Pancreas (tissue), 10 donors: ENCODE results near the gene RBBP5. TPM values are rescaled to one million over a fixed set of nuclear protein-coding genes. Genes with fewer than 3 reads are reported as not detected.

Experiments used
- ATAC-seq, 4 donors: fragments of 200-7000 bp; cut with Tn5 transposase; one replicate each; pipeline versions ENCODE4 v1.8.0 to v1.9.1; 2020; ENCODE audit warnings: mild to moderate bottlenecking in 4 of 4, moderate library complexity in 4 of 4
- DNase-seq, 6 donors: peaks; one replicate each; pipeline ENCODE4 v3.0.0-alpha.2; 2020
- FAIRE-seq: peaks from 2 replicates; lab custom pipeline; 2012; peaks lifted over from hg19 to GRCh38; lab: Jason Lieb, UNC
- H3K27ac ChIP-seq, 4 donors: fragments of 200-600 bp; sonication (generic); 1 replicate in 3 of 4; 2 replicates in 1 of 4; pipeline versions ENCODE4 v1.5.0 to v1.8.0; 2020
- H3K27me3 ChIP-seq, 4 donors: fragments of 200-600 bp; one replicate each; pipeline ENCODE4 v1.8.0; 2021
- H3K36me3 ChIP-seq, 3 donors: fragments of 200-600 bp; sonication (generic) in 1 of 3; one replicate each; pipeline versions ENCODE4 v1.5.0 to v1.8.0; 2020 to 2021
- H3K4me1 ChIP-seq, 3 donors: fragments of 200-600 bp; one replicate each; pipeline ENCODE4 v1.8.0; 2021
- H3K4me3 ChIP-seq, 4 donors: fragments of 200-600 bp; sonication (generic) in 2 of 4; one replicate each; pipeline versions ENCODE4 v1.5.0 to v1.8.0; 2020 to 2021
- H3K9me3 ChIP-seq, 4 donors: fragments of 200-600 bp; one replicate each; pipeline ENCODE4 v1.8.0; 2021
- WGBS, 2 donors: extraction: QIAGEN DNeasy Blood & Tissue Kit; methylation state at CpG; one replicate each; pipeline ENCODE4 v1.1.7; 2013; 5-methylcytosine and 5-hydroxymethylcytosine counted together
- intact Hi-C, 3 donors: fragments of 100-400 bp; cut with DNase I; formaldehyde crosslinking; loops; one replicate each; pipeline versions ENCODE4 v1.11.1 to v1.14.2; 2022
- polyA plus RNA-seq, 2 donors: library from polyadenylated mRNA; stranded (reverse); fragments of 200-250 nt; gene quantifications; one replicate each; pipeline ENCODE4 v1.2.3, GENCODE V29; 2013
- total RNA-seq, 6 donors: library from RNA; stranded (reverse); fragmentation: NEBNext Ultra II Directional in 4 of 6; extraction: Animal tissue kit (Norgen Biotek cat#: 25700) in 4 of 6; gene quantifications; one replicate each; pipeline versions ENCODE4 v1.2.1 to v1.2.4, GENCODE V29; 2021 to 2023
- TF ChIP-seq, protein P1 (sequence below), 4 donors: fragments of 200-600 bp; sonication (generic) in 3 of 4; IDR thresholded peaks; one replicate each; pipeline versions ENCODE4 v1.5.0 to v1.8.0; 2021; ENCODE audit warnings: antibody characterized with exemption in 4 of 4
- donor health status: healthy with polysubstance abuse.
- donor health status: DM: no; HTN: no; CAD: no; lungs with moderate emphysema.
- donor health status: DM: no; HTN: no; CAD: no.
- donor health status: control.
- donor health status: control.
- donor health status: Bipolar disorder and iron deficiency.
- donor health status: DM: yes; HTN: yes; CAD: no.
- donor health status: DM: no; HTN: no; CAD: no.
- donor health status: DM: no; HTN: no; CAD: no.
- donor health status: DM: yes; HTN: yes; CAD: no.

Gene RBBP5
- total and polyA plus RNA-seq, 8 donors: 3.0 to 10.9 (median 7.7) TPM

DNA sequence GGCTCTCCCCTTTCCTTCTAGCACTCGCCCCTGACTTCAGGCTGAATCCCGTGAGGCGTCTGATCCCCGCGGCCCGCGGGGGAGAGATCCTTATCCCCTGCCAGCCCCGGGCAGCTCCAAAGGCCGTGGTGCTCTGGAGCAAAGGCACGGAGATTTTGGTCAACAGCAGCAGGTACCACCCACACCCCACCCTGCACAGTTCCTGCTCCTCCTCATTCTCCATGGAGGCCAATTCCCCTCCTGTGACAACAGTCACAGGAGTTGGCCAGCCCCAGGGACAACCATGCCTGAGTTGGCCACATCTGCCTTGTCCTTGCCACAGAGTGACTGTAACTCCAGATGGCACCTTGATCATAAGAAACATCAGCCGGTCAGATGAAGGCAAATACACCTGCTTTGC, 57.5 kb downstream of the RBBP5 start:
- intact Hi-C loops: loop anchor here in 1 of 3 donors (5.0 kb wide), 1 partner anchor 72 kb away; no protein-coding TSS in a partner anchor
- Histone ChIP-seq H3K27ac (no peak overlapping the region), H3K4me3 (no peak overlapping the region), H3K9me3 (no peaks in the 10 kb centered on the region), H3K4me1 (no peaks in the 10 kb centered on the region), H3K36me3 (no peaks in the 10 kb centered on the region), H3K27me3 (no peaks in the 10 kb centered on the region)
- TF ChIP-seq, protein P1, sequence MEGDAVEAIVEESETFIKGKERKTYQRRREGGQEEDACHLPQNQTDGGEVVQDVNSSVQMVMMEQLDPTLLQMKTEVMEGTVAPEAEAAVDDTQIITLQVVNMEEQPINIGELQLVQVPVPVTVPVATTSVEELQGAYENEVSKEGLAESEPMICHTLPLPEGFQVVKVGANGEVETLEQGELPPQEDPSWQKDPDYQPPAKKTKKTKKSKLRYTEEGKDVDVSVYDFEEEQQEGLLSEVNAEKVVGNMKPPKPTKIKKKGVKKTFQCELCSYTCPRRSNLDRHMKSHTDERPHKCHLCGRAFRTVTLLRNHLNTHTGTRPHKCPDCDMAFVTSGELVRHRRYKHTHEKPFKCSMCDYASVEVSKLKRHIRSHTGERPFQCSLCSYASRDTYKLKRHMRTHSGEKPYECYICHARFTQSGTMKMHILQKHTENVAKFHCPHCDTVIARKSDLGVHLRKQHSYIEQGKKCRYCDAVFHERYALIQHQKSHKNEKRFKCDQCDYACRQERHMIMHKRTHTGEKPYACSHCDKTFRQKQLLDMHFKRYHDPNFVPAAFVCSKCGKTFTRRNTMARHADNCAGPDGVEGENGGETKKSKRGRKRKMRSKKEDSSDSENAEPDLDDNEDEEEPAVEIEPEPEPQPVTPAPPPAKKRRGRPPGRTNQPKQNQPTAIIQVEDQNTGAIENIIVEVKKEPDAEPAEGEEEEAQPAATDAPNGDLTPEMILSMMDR (IDR thresholded peaks at IDR 0.05): no peak
- ATAC-seq (no peak), FAIRE-seq (no peak), DNase-seq (peak in 2 of 6 donors; percentile 18 to 20)
- 80 to 81% methylated on average over 11 of the region's 11 CpGs for WGBS, 2 donors

DNA sequence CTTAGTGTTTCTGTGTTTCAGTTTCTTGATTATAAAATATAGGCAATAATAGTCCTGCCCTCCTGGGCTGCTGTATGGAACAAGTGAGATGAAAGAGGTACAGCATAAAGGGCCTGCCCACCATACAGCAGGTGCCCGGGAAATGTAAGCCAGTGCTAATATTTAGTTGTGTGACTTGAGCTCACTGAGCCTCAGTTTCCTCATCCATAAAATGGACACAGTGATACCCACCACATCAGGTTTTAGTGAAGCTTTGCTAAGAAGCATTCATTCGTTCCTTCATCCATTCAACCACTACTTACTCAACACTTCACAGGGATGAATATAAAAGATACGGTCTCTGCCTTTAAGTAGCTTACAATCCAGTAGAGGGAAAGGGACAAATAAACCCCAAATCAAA, 58.9 kb downstream of the RBBP5 start:
- H3K27ac ChIP-seq: no peak overlapping the region
- no peak overlapping the region for H3K4me3 ChIP-seq
- no peak for FAIRE-seq
- no peaks in the 10 kb centered on the region for H3K9me3 ChIP-seq
- H3K27me3 ChIP-seq: no peaks in the 10 kb centered on the region
- H3K4me1 ChIP-seq: no peaks in the 10 kb centered on the region
- intact Hi-C loops: loop anchor here in 1 of 3 donors (5.0 kb wide), 1 partner anchor 71 kb away; no protein-coding TSS in a partner anchor
- ATAC-seq: no peak
- WGBS, 2 donors: 79 to 82% methylated on average over 3 of the region's 3 CpGs
- peak in 1 of 6 donors; percentile 2 for DNase-seq
- TF ChIP-seq, protein P1 (IDR thresholded peaks at IDR 0.05): no peak
- H3K36me3 ChIP-seq: no peaks in the 10 kb centered on the region

DNA sequence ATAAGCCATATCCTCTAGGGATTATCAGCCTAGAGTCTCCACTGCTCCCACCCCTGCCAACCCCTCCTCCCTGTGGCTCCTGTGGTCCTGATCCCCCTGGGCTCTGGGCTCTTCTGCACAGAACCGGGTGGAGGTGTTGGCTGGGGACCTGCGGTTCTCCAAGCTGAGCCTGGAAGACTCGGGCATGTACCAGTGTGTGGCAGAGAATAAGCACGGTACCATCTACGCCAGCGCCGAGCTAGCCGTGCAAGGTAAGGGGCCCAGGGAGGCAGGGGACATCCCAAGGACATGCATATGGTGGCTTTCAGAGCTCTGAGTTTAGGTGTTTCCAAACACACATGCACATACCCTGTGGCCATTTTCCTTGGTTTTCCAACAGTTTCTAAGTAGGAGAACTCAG, 59.5 kb downstream of the RBBP5 start:
- Histone ChIP-seq H3K27me3 (no peaks in the 10 kb centered on the region), H3K9me3 (no peaks in the 10 kb centered on the region), H3K4me1 (no peaks in the 10 kb centered on the region), H3K27ac (no peak overlapping the region), H3K4me3 (no peak overlapping the region), H3K36me3 (no peaks in the 10 kb centered on the region)
- WGBS, 2 donors: 78 to 86% methylated on average over 8 of the region's 8 CpGs
- intact Hi-C loops: loop anchor here in 1 of 3 donors (5.0 kb wide), 1 partner anchor 70 kb away; no protein-coding TSS in a partner anchor
- DNase-seq (peak in 1 of 6 donors; percentile 37), ATAC-seq (no peak), FAIRE-seq (no peak)
- TF ChIP-seq, protein P1 (IDR thresholded peaks at IDR 0.05): no peak

DNA sequence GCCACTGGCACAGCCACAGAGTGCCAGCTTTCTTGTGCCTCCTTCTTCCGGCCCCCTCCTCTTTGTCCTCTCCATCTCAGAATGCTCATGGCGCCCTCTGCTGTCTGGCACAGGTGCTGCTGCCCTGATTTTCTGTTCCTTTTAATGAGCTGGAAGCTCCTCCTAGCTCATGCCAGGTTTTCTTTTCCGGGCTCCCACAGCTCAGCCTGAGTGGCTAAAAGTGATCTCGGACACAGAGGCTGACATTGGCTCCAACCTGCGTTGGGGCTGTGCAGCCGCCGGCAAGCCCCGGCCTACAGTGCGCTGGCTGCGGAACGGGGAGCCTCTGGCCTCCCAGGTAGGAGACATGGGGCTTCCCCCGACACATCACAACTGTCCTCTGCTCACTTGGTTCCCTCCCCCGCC, 60.1 kb downstream of the RBBP5 start:
- WGBS, 2 donors: 32 to 34% methylated on average over 12 to 13 of the region's 13 CpGs
- no peaks in the 10 kb centered on the region for H3K36me3 ChIP-seq
- TF ChIP-seq, protein P1 (IDR thresholded peaks at IDR 0.05): peak; percentile 64 to 79 (median 74)
- no peak overlapping the region for H3K27ac ChIP-seq
- H3K27me3 ChIP-seq: no peaks in the 10 kb centered on the region
- H3K9me3 ChIP-seq: no peaks in the 10 kb centered on the region
- H3K4me1 ChIP-seq: no peaks in the 10 kb centered on the region
- intact Hi-C loops: loop anchor here in 1 of 3 donors (5.0 kb wide), 1 partner anchor 69 kb away; no protein-coding TSS in a partner anchor
- ATAC-seq (peak; percentile 75 to 95 (median 90)), FAIRE-seq (no peak), DNase-seq (peak; percentile 56 to 87 (median 80))
- H3K4me3 ChIP-seq: no peak overlapping the region

DNA sequence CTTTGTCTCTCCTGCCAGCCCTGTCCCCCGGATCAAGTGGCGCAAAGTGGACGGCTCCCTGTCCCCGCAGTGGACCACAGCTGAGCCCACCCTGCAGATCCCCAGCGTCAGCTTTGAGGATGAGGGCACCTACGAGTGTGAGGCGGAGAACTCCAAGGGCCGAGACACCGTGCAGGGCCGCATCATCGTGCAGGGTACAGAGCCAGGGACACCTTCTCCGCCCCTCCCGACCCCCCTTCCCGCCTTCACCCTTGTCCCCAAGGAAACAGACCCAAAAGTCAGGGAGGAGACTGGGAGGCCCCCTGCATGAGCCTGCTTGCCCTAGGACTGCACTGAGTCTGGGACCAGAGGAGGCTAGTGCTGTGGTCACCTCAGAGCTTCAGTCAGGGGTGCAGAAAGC, 60.6 kb downstream of the RBBP5 start:
- TF ChIP-seq, protein P1 (IDR thresholded peaks at IDR 0.05): no peak

More for the DNA sequence above, 60.6 kb downstream of the RBBP5 start:
- WGBS, 2 donors: 64 to 73% methylated on average over 14 of the region's 14 CpGs
- FAIRE-seq (no peak), DNase-seq (peak in 1 of 6 donors; percentile 44), ATAC-seq (no peak)
- Histone ChIP-seq H3K36me3 (no peaks in the 10 kb centered on the region), H3K27me3 (no peaks in the 10 kb centered on the region), H3K4me1 (no peaks in the 10 kb centered on the region), H3K27ac (no peak overlapping the region), H3K4me3 (no peak overlapping the region), H3K9me3 (no peaks in the 10 kb centered on the region)
- intact Hi-C loops: loop anchor here in 1 of 3 donors (5.0 kb wide), 1 partner anchor 69 kb away; no protein-coding TSS in a partner anchor
